Endothelial cell of umbilical vein (primary cell): Measurements from ENCODE around the gene ZNF438. TPM values are rescaled to one million over a fixed set of nuclear protein-coding genes. Genes with fewer than 3 reads are reported as not detected.
A peak's percentile ranks its signal among the peaks of the same experiment; 100 is the strongest.

ENCODE experiments used
- BruUV-seq: library from RNA; stranded (reverse); fragments of 400-500 nt; replicated peaks from 2 replicates; lab custom pipeline; 2021; lab: Mats Ljungman, UMichigan
- CTCF ChIA-PET: fragments of 300-600, 350-600 bp; sonication (Branson Sonifier 250); formaldehyde crosslinking; loops from one replicate; lab custom pipeline; 2021; ENCODE audit warnings: antibody characterized with exemption, inconsistent platforms; lab: Charles Lee
- POLR2A ChIA-PET: fragments of 300-600, 350-600 bp; sonication (Branson Sonifier 250); formaldehyde crosslinking; loops from one replicate; lab custom pipeline; 2021; ENCODE audit warnings: antibody characterized with exemption, inconsistent platforms; lab: Charles Lee
- DNase-seq: peaks from one replicate; pipeline ENCODE4 v3.0.0-alpha.2; 2011; ENCODE audit warnings: low read depth, low spot score
- FAIRE-seq: peaks from 2 replicates; lab custom pipeline; 2011; peaks lifted over from hg19 to GRCh38; lab: Jason Lieb, UNC
- H2AFZ ChIP-seq: 2 replicates; pipeline ENCODE4 v1.6.0; 2012; ENCODE audit warnings: low read depth, low read length, control low read depth, inconsistent platforms
- H3K27ac ChIP-seq: 2 replicates; pipeline ENCODE4 v1.5.1; 2011; ENCODE audit warnings: low read depth, mild to moderate bottlenecking, control low read depth, low read length, moderate library complexity; ENCODE audit not compliant: insufficient read depth
- H3K27me3 ChIP-seq, 2 experiments: 2 replicates each; pipeline versions ENCODE4 v1.6.0 to v1.6.1; 2011; ENCODE audit warnings: low read length in 2 of 2, mixed read lengths in 1 of 2; ENCODE audit not compliant: control insufficient read depth in 2 of 2, insufficient read depth in 2 of 2
- H3K36me3 ChIP-seq, 2 experiments: 2 replicates in 1 of 2; 3 replicates in 1 of 2; pipeline ENCODE4 v1.5.1; 2011; ENCODE audit warnings: low read length in 2 of 2, mild to moderate bottlenecking in 1 of 2, moderate library complexity in 1 of 2; ENCODE audit not compliant: control insufficient read depth in 2 of 2, insufficient read depth in 2 of 2; ENCODE audit errors: extremely low read depth in 1 of 2
- H3K4me1 ChIP-seq: 3 replicates; pipeline ENCODE4 v1.5.1; 2011; ENCODE audit warnings: mild to moderate bottlenecking, low read length; ENCODE audit not compliant: control insufficient read depth, insufficient read depth; ENCODE audit errors: extremely low read depth
- H3K4me2 ChIP-seq: 2 replicates; pipeline ENCODE4 v1.6.1; 2011; ENCODE audit warnings: low read length, control low read depth, mixed read lengths; ENCODE audit not compliant: insufficient read depth
- H3K4me3 ChIP-seq, 3 experiments: fragments of 200-600 bp in 1 of 3; sonication (generic), shearing (Covaris generic) in 1 of 3; replicated peaks in 1 of 3; 2 replicates each; pipeline ENCODE4 v1.5.1; 2011 to 2016; ENCODE audit warnings: control low read depth in 3 of 3, low read length in 3 of 3, mild to moderate bottlenecking in 2 of 3, inconsistent platforms in 1 of 3, low read depth in 1 of 3, moderate library complexity in 1 of 3; ENCODE audit not compliant: insufficient read depth in 1 of 3
- H3K79me2 ChIP-seq: 2 replicates; pipeline ENCODE4 v1.6.0; 2012; ENCODE audit warnings: low read length, inconsistent platforms; ENCODE audit not compliant: control insufficient read depth, insufficient read depth
- H3K9ac ChIP-seq: replicated peaks from 2 replicates; pipeline ENCODE3; 2011; ENCODE audit warnings: low read length, control low read depth; ENCODE audit not compliant: insufficient read depth; ENCODE audit errors: extremely low read depth
- H3K9me1 ChIP-seq: replicated peaks from 3 replicates; pipeline ENCODE4 v1.6.0; 2011; ENCODE audit warnings: mild to moderate bottlenecking, low read length; ENCODE audit not compliant: control insufficient read depth, insufficient read depth; ENCODE audit errors: extremely low read depth
- H3K9me3 ChIP-seq: replicated peaks from 2 replicates; pipeline ENCODE4 v1.5.1; 2012; ENCODE audit warnings: low read length, inconsistent platforms; ENCODE audit not compliant: control insufficient read depth, insufficient read depth
- H4K20me1 ChIP-seq: replicated peaks from 2 replicates; pipeline ENCODE3; 2011; ENCODE audit warnings: mild to moderate bottlenecking, low read length; ENCODE audit not compliant: control insufficient read depth, insufficient read depth; ENCODE audit errors: extremely low read depth
- CTCF ChIP-seq, 2 donors: IDR thresholded peaks; 1 replicate in 1 of 2; 2 replicates in 1 of 2; pipeline ENCODE4 v1.5.1; 2011; ENCODE audit warnings: low read length in 2 of 2, mild to moderate bottlenecking in 2 of 2, moderate library complexity in 2 of 2, control low read depth in 1 of 2, inconsistent platforms in 1 of 2, low read depth in 1 of 2; ENCODE audit not compliant: insufficient read depth in 1 of 2; ENCODE audit errors: extremely low read depth in 1 of 2
- EZH2 ChIP-seq: IDR thresholded peaks from 2 replicates; pipeline ENCODE4 v1.6.1; 2012; ENCODE audit warnings: borderline replicate concordance, low read depth, mild to moderate bottlenecking, moderate library complexity, low read length, inconsistent platforms; ENCODE audit not compliant: severe bottlenecking
- FOS ChIP-seq: IDR thresholded peaks from 2 replicates; pipeline ENCODE4 v1.6.1; 2011; ENCODE audit warnings: mild to moderate bottlenecking, low read length, moderate library complexity, borderline replicate concordance; ENCODE audit not compliant: insufficient read depth
- GATA2 ChIP-seq: IDR thresholded peaks from 2 replicates; pipeline ENCODE4 v1.7.0; 2011; ENCODE audit warnings: low read depth, mild to moderate bottlenecking, moderate library complexity, mixed read lengths, low read length; ENCODE audit not compliant: insufficient read length, insufficient read depth
- JUN ChIP-seq: IDR thresholded peaks from 2 replicates; pipeline ENCODE4 v1.6.1; 2011; ENCODE audit warnings: borderline replicate concordance, low read depth; ENCODE audit not compliant: insufficient read length, insufficient read depth
- MAX ChIP-seq: IDR thresholded peaks from 2 replicates; pipeline ENCODE4 v1.6.1; 2011; ENCODE audit not compliant: insufficient read depth, insufficient read length
- MYC ChIP-seq: IDR thresholded peaks from one replicate; pipeline ENCODE4 v1.6.1; 2011; ENCODE audit warnings: mild to moderate bottlenecking, low read depth, low read length
- POLR2A ChIP-seq: IDR thresholded peaks from 2 replicates; pipeline ENCODE4 v1.6.1; 2012; ENCODE audit warnings: low read depth, mild to moderate bottlenecking, control low read depth, low read length
- POLR2AphosphoS5 ChIP-seq: IDR thresholded peaks from 2 replicates; pipeline ENCODE4 v1.6.1; 2012; ENCODE audit warnings: low read depth, mild to moderate bottlenecking, control low read depth, low read length, moderate library complexity; ENCODE audit not compliant: insufficient read depth
- dilution Hi-C: fragments of 300-500 bp; cut with MboI; formaldehyde crosslinking; loops from one replicate; pipeline ENCODE4 v1.15.0; 2019; ENCODE audit warnings: low sequenced_read_pairs; ENCODE audit not compliant: extremely low pct_ligation_motif_present
- intact Hi-C: fragments of 100-400 bp; cut with micrococcal nuclease; formaldehyde crosslinking; loops from one replicate; pipeline ENCODE4 v1.10.0; 2022
- polyA plus RNA-seq, 4 experiments: library from polyadenylated mRNA; depleted of rRNA in 3 of 4; stranded (reverse) in 3 of 4; unstranded in 1 of 4; fragments of >200 nt; gene quantifications; 2 replicates each; pipeline versions ENCODE4 v1.2.1 to v1.2.3, GENCODE V29; 2011 to 2012; ENCODE audit warnings: missing spikeins in 1 of 4
- total RNA-seq: library from RNA; stranded (reverse); gene quantifications from 2 replicates; pipeline ENCODE4 v1.2.3, GENCODE V29; 2021

The ZNF438 gene
- total and polyA plus RNA-seq, 2 donors (not counting 3 experiments of a cell fraction or from before 2014, with no cell fraction given), result 7.2 to 15.1 TPM

- Histone ChIP-seq H3K9me1 (no peaks in the 10 kb centered on the region), H3K79me2 (no peaks in the 10 kb centered on the region), H3K4me1 (peaks cover 12% of the 10 kb centered on the region), H3K9ac (no peak overlapping the region), H3K9me3 (no peaks in the 10 kb centered on the region), H4K20me1 (no peaks in the 10 kb centered on the region), H3K4me2 (no peak overlapping the region), H2AFZ (no peak overlapping the region), H3K27ac (no peak overlapping the region), H3K36me3 (peaks cover 0 to 2% of the 10 kb centered on the region in 2 experiments), H3K27me3 (no peaks in the 10 kb centered on the region), H3K4me3 (no peak overlapping the region)
- TF ChIP-seq JUN, result no peak
- TF ChIP-seq POLR2A, result no peak
- no peak for TF ChIP-seq MAX
- TF ChIP-seq EZH2, result no peak
- TF ChIP-seq FOS, result no peak
- no peak for TF ChIP-seq CTCF (IDR thresholded peaks at IDR 0.05; ENCODE audit: extremely low read depth in 1 of 2, insufficient read depth in 1 of 2, low read depth in 1 of 2, low read length in 2 of 2)
- TF ChIP-seq POLR2AphosphoS5, result no peak
- TF ChIP-seq MYC, result no peak
- no peak for TF ChIP-seq GATA2
- intact Hi-C loops, result no loop called here
- ChIA-PET POLR2A (interaction anchor here (0.7 kb wide), 1 partner anchor 58 kb away, joined by 4 read pairs; no protein-coding TSS in a partner anchor), CTCF (interaction anchor here (1.0 to 1.5 kb wide), 3 partner anchors 14 to 551 kb away, joined by 3 to 4 read pairs (median 3); no protein-coding TSS in a partner anchor)
- no TSS peak for BruUV-seq
- peak; percentile 61 for DNase-seq
- dilution Hi-C loops, result no loop called here
- no peak for FAIRE-seq
Observed at GRCh38 chr10:30940256-30940655, 91.4 kb downstream of the ZNF438 start.
